Fibroblast of pulmonary artery (primary cell): Measurements from ENCODE around the gene TNNC2.

ENCODE experiments used
- DNase-seq: peaks from one replicate; pipeline ENCODE4 v3.0.0-alpha.2; 2010; ENCODE audit warnings: low read depth
- H3K4me3 ChIP-seq: replicated peaks from 2 replicates; pipeline ENCODE4 v1.5.1; 2011; ENCODE audit warnings: low read depth, mild to moderate bottlenecking, control low read depth, low read length, moderate library complexity
- CTCF ChIP-seq: IDR thresholded peaks from 2 replicates; pipeline ENCODE4 v1.5.1; 2011; ENCODE audit warnings: mild to moderate bottlenecking, control low read depth, low read length, inconsistent platforms; ENCODE audit errors: missing control alignments

The TNNC2 gene

GRCh38 chr20:45780159-45780558 is 47.0 kb downstream of the TNNC2 start:
- TF ChIP-seq CTCF = no peak
- H3K4me3 ChIP-seq = no peak overlapping the region
- no peak for DNase-seq

GRCh38 chr20:45779011-45779915 is 47.8 kb downstream of the TNNC2 start:
- TF ChIP-seq CTCF = no peak
- peak; percentile 97 for DNase-seq
- H3K4me3 ChIP-seq = no peak overlapping the region

- TF ChIP-seq CTCF = no peak
- no peak for DNase-seq
- H3K4me3 ChIP-seq = no peak overlapping the region
These were observed 50.2 kb downstream of the TNNC2 start for GRCh38 chr20:45776931-45777330.

DNA sequence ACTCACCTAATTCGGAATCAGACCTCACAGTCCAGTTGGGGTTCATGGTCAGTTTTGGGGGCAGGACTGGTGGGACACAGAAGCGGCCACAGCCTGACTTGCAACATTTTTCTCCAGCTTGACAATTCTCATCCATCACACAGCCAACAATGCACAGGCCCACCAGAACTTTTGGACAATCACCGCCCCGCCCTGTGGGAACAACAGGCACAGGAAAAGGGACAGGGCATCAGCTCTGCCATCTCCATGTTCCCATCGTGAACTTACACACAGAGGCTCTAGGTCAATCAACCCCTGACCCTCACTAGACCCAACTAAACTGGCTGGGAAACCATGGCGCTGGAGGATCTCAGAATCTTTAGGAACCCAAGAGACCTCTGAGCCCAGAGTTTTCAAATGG is 51.7 kb downstream of the TNNC2 start:
- TF ChIP-seq CTCF = no peak
- no peak for DNase-seq
- H3K4me3 ChIP-seq = no peak overlapping the region

DNA sequence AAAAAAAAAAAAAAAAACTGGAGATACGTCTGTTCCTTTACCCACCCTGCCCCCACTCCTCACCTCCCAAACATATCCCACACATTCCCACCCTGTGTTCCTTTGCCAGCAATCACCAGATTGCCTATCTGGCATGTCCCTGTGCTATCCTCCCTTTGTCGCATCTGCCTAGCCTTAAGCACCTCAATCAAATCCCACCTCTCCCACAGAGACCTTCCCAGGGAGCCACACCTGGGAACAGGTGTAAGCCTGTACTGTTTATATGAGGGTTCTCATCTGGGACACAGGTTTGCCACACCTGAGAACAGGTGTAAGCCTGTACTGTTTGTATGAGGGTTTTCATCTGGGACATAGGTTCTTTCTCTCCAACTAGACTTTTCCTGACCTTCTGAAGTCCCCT is 52.2 kb downstream of the TNNC2 start:
- H3K4me3 ChIP-seq = no peak overlapping the region
- DNase-seq = no peak
- no peak for TF ChIP-seq CTCF
